WTC11 (cell line): ENCODE data around the gene PSMD8.

Experiments used
- ATF3 ChIP-seq: sonication (generic); formaldehyde crosslinking; conservative IDR thresholded peaks from 2 replicates; pipeline ENCODE4 v1.8.1; 2022; ENCODE audit warnings: mild to moderate bottlenecking, missing genetic modification reagents
- CTCF ChIP-seq: fragments of 200-600 bp; IDR thresholded peaks from 2 replicates; pipeline ENCODE4 v1.8.0; 2022; ENCODE audit warnings: antibody characterized with exemption
- E2F5 ChIP-seq: sonication (generic); formaldehyde crosslinking; IDR thresholded peaks from 2 replicates; pipeline ENCODE4 v1.8.1; 2022; ENCODE audit warnings: mild to moderate bottlenecking, moderate library complexity, missing genetic modification reagents
- ESRRA ChIP-seq: sonication (generic); formaldehyde crosslinking; IDR thresholded peaks from 2 replicates; pipeline ENCODE4 v1.8.1; 2022; ENCODE audit warnings: mild to moderate bottlenecking, missing genetic modification reagents, borderline replicate concordance
- JAZF1 ChIP-seq: fragments of 250-450 bp; sonication (Bioruptor Pico); IDR thresholded peaks from 2 replicates; pipeline ENCODE4 v1.9.0; 2021; ENCODE audit warnings: moderate library complexity, mild to moderate bottlenecking, inconsistent platforms
- JUN ChIP-seq: sonication (generic); formaldehyde crosslinking; IDR thresholded peaks from 2 replicates; pipeline ENCODE4 v1.8.0; 2023; ENCODE audit warnings: mild to moderate bottlenecking, missing genetic modification reagents
- MAX ChIP-seq: sonication (generic); formaldehyde crosslinking; IDR thresholded peaks from 2 replicates; pipeline ENCODE4 v1.8.0; 2022; ENCODE audit warnings: mild to moderate bottlenecking, missing genetic modification reagents
- NR2C2 ChIP-seq: sonication (generic); formaldehyde crosslinking; IDR thresholded peaks from 2 replicates; pipeline ENCODE4 v1.8.0; 2022; ENCODE audit warnings: mild to moderate bottlenecking, missing genetic modification reagents
- SP1 ChIP-seq: sonication (generic); formaldehyde crosslinking; conservative IDR thresholded peaks from 2 replicates; pipeline ENCODE4 v1.8.1; 2022; ENCODE audit warnings: missing genetic modification reagents
- TCF7 ChIP-seq: sonication (generic); formaldehyde crosslinking; IDR thresholded peaks from 2 replicates; pipeline ENCODE4 v1.8.0; 2022; ENCODE audit warnings: mild to moderate bottlenecking, low read depth, missing genetic modification reagents, moderate library complexity
- USF1 ChIP-seq: sonication (generic); formaldehyde crosslinking; IDR thresholded peaks from 2 replicates; pipeline ENCODE4 v1.8.0; 2022; ENCODE audit warnings: mild to moderate bottlenecking, missing genetic modification reagents
- ZNF232 ChIP-seq: sonication (generic); formaldehyde crosslinking; IDR thresholded peaks from 2 replicates; pipeline ENCODE4 v1.8.0; 2022; ENCODE audit warnings: mild to moderate bottlenecking, missing genetic modification reagents
- ZNF671 ChIP-seq: fragments of 250-450 bp; sonication (Bioruptor Pico); IDR thresholded peaks from 2 replicates; pipeline ENCODE4 v1.8.0; 2021; ENCODE audit warnings: mild to moderate bottlenecking
- TF ChIP-seq, protein P1 (sequence below): sonication (generic); formaldehyde crosslinking; IDR thresholded peaks from 2 replicates; pipeline ENCODE4 v1.8.0; 2022; ENCODE audit warnings: mild to moderate bottlenecking, missing genetic modification reagents

- TF ChIP-seq CTCF = no peak
- TF ChIP-seq ESRRA (CRISPR knock-in tag) = no peak
- TF ChIP-seq USF1 (CRISPR knock-in tag) = no peak
- no peak for TF ChIP-seq MAX (CRISPR knock-in tag)
- no peak for TF ChIP-seq ZNF232 (CRISPR knock-in tag)
- TF ChIP-seq SP1 (CRISPR knock-in tag) = no peak
- TF ChIP-seq, protein P1, sequence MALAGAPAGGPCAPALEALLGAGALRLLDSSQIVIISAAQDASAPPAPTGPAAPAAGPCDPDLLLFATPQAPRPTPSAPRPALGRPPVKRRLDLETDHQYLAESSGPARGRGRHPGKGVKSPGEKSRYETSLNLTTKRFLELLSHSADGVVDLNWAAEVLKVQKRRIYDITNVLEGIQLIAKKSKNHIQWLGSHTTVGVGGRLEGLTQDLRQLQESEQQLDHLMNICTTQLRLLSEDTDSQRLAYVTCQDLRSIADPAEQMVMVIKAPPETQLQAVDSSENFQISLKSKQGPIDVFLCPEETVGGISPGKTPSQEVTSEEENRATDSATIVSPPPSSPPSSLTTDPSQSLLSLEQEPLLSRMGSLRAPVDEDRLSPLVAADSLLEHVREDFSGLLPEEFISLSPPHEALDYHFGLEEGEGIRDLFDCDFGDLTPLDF = no peak
- TF ChIP-seq ATF3 = no peak
- TF ChIP-seq TCF7 (CRISPR knock-in tag) = no peak
- TF ChIP-seq ZNF671 (CRISPR knock-in tag) = no peak
- TF ChIP-seq JAZF1 (CRISPR knock-in tag) = no peak
- no peak for TF ChIP-seq NR2C2
- TF ChIP-seq E2F5 (CRISPR knock-in tag) = no peak
- TF ChIP-seq JUN = no peak
These were observed 38.1 kb downstream of the PSMD8 start for GRCh38 chr19:38412491-38412890.
